HFF-Myc (cell line): ENCODE data around the gene KDM4B.

Source experiments
- DNase-seq: peaks from one replicate; pipeline ENCODE4 v3.0.0-alpha.2; 2011; ENCODE audit warnings: low read depth; ENCODE audit errors: extremely low read depth
- H3K4me3 ChIP-seq: replicated peaks from 2 replicates; pipeline ENCODE4 v1.5.1; 2011; ENCODE audit warnings: low read depth, mild to moderate bottlenecking, control low read depth, low read length
- TF ChIP-seq, protein P1 (sequence below): IDR thresholded peaks from 2 replicates; pipeline ENCODE4 v1.5.1; 2012; ENCODE audit warnings: mild to moderate bottlenecking, low read depth, low read length, control low read depth; ENCODE audit errors: missing control alignments

The KDM4B gene

DNA sequence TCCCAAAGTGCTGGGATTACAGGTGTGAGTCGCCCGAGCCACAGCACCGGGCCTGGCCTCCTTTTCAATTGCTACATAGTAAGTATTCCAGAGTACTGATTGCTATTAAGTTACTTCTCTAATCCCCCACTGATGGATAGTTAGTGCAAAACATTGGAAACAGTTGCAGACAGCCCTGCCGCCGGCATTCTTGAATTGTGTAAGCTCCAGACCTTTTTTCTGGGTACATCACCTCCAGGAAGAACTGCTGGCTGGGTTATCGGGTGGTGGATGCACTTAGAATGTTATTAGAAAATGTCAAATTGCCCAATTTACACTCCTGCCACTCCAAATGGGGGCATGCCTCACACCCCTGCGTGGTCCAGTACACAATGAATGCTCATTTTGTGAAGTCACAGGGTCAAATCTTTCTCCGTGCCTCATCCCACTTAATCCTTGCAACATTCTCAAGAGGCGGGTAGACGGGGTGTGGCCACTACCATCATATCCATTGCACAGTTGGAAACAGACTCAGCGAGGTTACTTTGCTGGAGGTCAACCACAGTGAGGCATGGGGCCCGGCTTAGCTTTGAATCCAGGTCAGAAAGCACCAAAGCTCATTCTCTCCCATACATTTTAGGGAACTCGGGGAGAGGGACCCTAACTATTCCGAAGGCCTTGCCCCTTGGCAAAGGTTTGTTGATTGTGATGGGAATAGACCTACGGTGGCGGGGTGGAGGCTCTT, 1.0 kb upstream of the KDM4B start:
- no peak for DNase-seq
- H3K4me3 ChIP-seq: peak overlapping the region; percentile 27
- TF ChIP-seq, protein P1, sequence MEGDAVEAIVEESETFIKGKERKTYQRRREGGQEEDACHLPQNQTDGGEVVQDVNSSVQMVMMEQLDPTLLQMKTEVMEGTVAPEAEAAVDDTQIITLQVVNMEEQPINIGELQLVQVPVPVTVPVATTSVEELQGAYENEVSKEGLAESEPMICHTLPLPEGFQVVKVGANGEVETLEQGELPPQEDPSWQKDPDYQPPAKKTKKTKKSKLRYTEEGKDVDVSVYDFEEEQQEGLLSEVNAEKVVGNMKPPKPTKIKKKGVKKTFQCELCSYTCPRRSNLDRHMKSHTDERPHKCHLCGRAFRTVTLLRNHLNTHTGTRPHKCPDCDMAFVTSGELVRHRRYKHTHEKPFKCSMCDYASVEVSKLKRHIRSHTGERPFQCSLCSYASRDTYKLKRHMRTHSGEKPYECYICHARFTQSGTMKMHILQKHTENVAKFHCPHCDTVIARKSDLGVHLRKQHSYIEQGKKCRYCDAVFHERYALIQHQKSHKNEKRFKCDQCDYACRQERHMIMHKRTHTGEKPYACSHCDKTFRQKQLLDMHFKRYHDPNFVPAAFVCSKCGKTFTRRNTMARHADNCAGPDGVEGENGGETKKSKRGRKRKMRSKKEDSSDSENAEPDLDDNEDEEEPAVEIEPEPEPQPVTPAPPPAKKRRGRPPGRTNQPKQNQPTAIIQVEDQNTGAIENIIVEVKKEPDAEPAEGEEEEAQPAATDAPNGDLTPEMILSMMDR: no peak

DNA sequence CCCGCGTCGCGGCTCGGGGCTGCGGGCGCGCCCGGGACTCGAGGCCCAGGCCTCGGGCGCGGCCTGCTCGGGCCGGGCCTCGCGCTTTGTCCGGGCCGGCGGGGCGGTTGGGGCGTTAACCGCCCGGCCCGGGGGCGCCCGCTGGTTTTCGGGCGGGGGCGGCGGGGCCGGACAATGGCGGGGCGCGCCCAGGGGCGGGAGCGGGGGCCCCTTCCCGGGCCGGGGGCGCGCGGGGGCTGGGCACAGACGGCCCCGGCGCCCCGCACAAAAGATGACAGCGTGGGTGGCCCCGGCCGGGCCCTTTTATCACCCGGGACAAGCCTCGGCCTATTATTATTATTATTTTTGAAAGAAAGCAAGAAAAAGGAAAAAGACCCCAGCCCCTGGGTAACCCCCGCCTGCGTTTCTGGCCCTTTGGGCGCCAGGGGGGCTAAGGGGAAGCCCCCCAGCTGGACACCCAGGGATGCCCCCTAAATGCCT, 419 bp downstream of the KDM4B start:
- peak overlapping the region; percentile 79 for H3K4me3 ChIP-seq
- TF ChIP-seq, protein P1: no peak
- no peak for DNase-seq

DNA sequence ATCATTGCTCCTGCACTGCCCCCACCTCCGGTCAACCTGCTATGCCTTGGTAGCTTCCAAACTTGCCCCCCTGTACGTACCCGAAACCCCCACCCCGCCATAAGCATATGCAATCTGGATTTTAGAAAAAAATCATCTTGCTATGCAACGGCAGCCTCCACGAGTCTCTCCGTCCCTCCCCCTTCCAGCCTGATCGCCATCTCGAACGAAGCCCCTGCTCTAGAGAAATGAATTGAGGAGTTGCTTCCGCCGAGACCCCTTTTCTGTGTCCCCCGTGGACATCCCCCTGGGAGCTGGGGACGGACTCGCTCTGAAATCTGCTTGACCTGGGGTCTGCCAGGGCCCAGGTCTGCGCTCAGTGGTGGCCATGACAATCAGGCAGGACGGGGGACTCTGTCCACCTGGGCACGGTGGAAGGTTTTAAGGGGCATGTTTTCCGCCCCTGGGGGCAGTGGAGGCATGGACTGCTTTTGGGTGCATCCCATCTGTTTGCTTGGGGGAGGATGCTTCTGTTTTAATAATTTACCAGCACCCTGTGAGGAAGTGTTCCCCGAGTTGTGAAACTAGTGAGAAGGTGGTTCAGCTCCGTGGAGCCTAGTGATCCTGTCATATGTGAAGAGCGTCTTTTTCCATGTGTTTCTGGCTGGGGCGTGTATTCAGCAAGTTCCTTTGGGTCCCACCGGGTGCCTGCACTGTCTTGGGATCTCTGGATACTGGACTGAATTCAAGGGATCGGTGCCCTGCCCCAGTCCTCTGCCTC, 1.0 kb downstream of the KDM4B start:
- DNase-seq: no peak
- H3K4me3 ChIP-seq: peak overlapping the region; percentile 79
- TF ChIP-seq, protein P1: no peak

DNA sequence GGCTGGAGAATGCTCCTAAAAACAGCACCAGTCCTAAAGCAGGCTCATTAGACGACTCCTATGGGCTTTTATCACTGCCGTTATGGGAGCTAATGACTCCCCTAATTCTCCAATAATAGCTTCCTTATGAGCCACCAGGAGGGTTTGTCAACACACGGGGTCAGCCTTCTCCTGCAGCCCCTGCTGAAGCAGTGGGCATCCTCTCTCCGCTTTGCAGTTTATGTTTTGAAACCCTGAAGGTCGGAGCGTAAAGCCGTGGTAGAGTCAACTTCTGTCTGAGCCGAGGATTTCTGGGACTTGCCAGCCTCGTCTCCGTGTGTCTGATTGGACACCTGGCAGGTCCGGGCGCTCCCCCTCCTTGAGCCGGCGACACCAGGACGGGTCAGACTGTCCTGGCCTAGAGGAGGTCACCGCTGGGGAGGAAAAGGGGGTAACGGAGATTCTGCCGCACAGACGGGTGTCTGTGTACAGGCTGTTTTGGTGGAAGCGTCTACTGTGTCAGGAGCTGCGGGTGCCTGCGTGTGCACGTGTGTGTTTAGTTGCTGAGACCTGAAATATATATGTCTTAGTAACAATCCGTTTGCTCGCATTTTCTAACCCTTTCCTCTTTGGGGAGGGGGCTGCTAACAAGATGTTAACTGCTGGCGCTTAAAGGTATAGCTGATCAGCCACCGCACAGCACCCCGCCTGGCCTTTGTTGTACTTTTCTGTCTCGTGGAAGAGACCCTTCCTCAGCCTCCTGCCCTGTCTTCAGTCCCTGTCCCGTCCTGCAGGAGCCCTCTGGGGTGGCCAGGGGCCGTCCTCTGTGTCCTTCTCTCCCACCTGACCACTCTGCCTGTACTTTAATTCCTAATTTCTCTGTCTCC, 1.9 kb downstream of the KDM4B start:
- peak overlapping the region; percentile 79 for H3K4me3 ChIP-seq
- DNase-seq: no peak
- TF ChIP-seq, protein P1: no peak

DNA sequence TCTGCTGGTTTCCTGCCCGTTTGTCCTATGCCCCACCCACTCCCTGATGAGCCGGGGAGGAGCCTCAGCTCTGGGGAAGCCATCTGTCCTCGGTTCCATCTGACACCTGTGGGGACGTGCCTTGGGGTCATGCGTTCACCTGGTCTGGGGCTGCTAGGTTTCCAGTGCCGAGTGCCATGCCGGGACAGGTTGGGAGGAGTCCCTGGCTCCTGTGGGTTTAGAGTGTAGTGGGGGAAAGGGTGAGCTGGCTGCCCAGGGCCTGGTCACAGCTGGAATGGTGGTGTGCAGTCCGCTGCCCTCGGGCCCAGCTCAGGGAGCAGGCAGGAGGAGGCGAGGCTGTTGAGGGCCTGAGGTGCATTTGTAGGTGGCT, 2.5 kb downstream of the KDM4B start:
- TF ChIP-seq, protein P1: no peak
- no peak for DNase-seq
- peak overlapping the region; percentile 79 for H3K4me3 ChIP-seq

DNA sequence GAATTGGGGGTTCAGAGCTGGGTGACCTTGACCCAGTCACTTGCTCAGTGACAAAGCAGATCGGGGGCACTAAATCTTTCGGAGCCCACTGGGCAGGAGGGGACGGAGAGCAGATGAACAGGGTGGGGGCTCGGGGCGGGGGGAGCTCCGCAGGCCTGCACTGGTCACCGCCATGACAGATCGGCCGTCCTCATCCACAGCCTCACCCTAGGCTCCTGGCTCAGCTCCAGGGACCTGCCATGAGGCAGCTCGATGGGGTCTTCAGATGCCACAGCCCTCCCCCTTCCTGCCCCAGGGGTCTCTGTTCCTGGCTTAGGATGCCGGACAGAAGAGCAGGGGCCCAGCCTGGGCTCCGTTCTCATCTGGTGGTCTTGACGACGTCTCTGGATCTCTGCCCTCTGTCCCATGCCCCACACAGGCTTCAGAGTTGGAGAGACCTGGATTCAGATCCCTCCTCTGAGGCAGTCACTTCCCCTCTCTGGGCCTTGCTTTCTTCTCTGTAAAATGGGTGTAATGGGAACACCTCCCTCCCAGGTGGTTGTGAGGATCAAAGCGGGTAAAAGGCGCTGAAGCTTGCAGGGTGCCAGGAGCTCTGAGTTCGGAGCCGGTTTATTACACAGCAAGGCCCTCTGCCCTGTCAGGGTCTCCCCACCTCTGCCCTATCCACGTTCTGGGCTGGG, 3.0 kb downstream of the KDM4B start:
- DNase-seq: no peak
- peak overlapping the region; percentile 79 for H3K4me3 ChIP-seq
- TF ChIP-seq, protein P1: no peak
